AG04449 (cell line): ENCODE measurements around the gene CARS1.

Experiments used
- CTCF ChIA-PET: fragments of 350-600 bp; formaldehyde crosslinking; extraction: SDS; loops from one replicate; lab custom pipeline; 2021; ENCODE audit warnings: antibody characterized with exemption; lab: Yijun Ruan, JAX
- POLR2A ChIA-PET: fragments of 400-600, 350-600 bp; formaldehyde crosslinking; extraction: SDS; loops from one replicate; lab custom pipeline; 2020; ENCODE audit warnings: antibody characterized with exemption, inconsistent platforms; lab: Yijun Ruan, JAX
- DNase-seq: peaks from one replicate; pipeline ENCODE4 v3.0.0-alpha.2; 2010; ENCODE audit warnings: low read depth, low spot score
- H3K4me3 ChIP-seq: 2 replicates; pipeline ENCODE4 v1.5.1; 2011; ENCODE audit warnings: low read depth, mild to moderate bottlenecking, control low read depth, low read length
- CTCF ChIP-seq: IDR thresholded peaks from one replicate; pipeline ENCODE4 v1.5.1; 2011; ENCODE audit warnings: mild to moderate bottlenecking, moderate library complexity, low read length, control low read depth, inconsistent platforms; ENCODE audit not compliant: insufficient read depth; ENCODE audit errors: missing control alignments

CARS1 gene

GRCh38 chr11:2990617-2991451 lies 66.4 kb downstream of the CARS1 start:
- H3K4me3 ChIP-seq: peak overlapping the region; percentile 89
- no peak for TF ChIP-seq CTCF
- no peak for DNase-seq
- POLR2A ChIA-PET: interaction anchor here (0.6 to 1.7 kb wide), 3 partner anchors 17 to 61 kb away, joined by 3 to 15 read pairs (median 3); partner anchors contain the start of gene PHLDA2
- CTCF ChIA-PET: interaction anchor here (0.9 to 2.6 kb wide), 7 partner anchors 9 to 458 kb away, joined by 3 to 9 read pairs (median 5); partner anchors contain the start of gene PHLDA2

DNA sequence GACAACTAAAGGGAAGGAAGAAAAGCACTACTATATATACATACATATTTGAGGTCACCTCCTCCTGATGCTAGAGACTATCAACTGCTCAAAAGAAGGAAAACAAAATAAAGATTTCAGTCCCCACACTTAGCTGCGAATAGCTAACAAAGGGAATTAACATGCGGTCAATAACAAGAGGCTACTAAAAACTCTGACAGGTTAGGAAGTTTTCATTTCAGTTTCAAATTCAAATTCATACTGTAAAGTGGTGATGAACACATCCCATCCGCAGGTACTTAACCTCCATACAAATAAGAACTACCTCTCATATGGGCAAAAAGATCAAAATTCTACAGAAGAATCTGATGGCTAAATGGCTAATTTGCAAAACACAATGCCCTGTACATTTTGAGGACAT lies 67.7 kb downstream of the CARS1 start:
- ChIA-PET CTCF (interaction anchor here (1.3 to 2.6 kb wide), 8 partner anchors 10 to 458 kb away, joined by 4 to 15 read pairs (median 5); partner anchors contain the start of gene PHLDA2), POLR2A (no interaction called here)
- TF ChIP-seq CTCF: no peak
- H3K4me3 ChIP-seq: peak overlapping the region; percentile 89
- no peak for DNase-seq

GRCh38 chr11:2989006-2989405 lies 68.2 kb downstream of the CARS1 start:
- peak; percentile 10 for DNase-seq
- POLR2A ChIA-PET: no interaction called here
- CTCF ChIA-PET: interaction anchor here (1.3 to 2.6 kb wide), 7 partner anchors 11 to 458 kb away, joined by 4 to 15 read pairs (median 5); partner anchors contain the start of gene PHLDA2
- H3K4me3 ChIP-seq: peak overlapping the region; percentile 25
- TF ChIP-seq CTCF: no peak

- no peak for DNase-seq
- H3K4me3 ChIP-seq: no peak overlapping the region
- CTCF ChIA-PET: interaction anchor here (0.8 to 2.6 kb wide), 7 partner anchors 10 to 457 kb away, joined by 3 to 15 read pairs (median 5); partner anchors contain the start of gene PHLDA2
- POLR2A ChIA-PET: no interaction called here
- TF ChIP-seq CTCF: no peak
These were observed 69.1 kb downstream of the CARS1 start for GRCh38 chr11:2987881-2988861.

DNA sequence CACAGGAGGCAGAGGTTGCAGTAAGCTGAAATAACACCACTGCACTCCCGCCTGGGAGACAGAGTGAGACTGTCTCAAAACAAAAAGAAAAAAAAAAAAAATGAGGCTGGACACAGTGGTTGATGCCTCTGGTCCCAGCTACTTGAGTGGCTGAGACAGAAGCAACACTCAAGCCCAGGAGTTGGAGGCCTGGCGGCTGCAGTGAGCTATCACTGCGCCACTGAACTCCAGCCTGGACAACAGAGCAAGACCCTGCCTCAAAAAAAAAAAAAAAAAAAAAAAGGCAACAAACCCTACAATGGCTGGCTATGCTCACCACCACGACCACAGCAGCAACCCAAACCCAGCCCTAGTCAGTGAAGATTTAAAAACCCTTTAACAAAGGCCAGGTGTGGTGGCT lies 73.3 kb downstream of the CARS1 start:
- ChIA-PET POLR2A (no interaction called here), CTCF (no interaction called here)
- no peak for TF ChIP-seq CTCF

More for the DNA sequence above, 73.3 kb downstream of the CARS1 start:
- DNase-seq: no peak
- no peak overlapping the region for H3K4me3 ChIP-seq
